GM21515 (cell line): Measurements from ENCODE around the gene MTURN.

Experiments
- ATAC-seq: cut with Tn5 transposase; IDR thresholded peaks from one replicate; pipeline ENCODE4 v1.9.1; 2021; ENCODE audit not compliant: unreplicated experiment

MTURN gene

GRCh38 chr7:30135301-30136116, 723 bp downstream of the MTURN start:
- ATAC-seq, result peak; percentile 32

DNA sequence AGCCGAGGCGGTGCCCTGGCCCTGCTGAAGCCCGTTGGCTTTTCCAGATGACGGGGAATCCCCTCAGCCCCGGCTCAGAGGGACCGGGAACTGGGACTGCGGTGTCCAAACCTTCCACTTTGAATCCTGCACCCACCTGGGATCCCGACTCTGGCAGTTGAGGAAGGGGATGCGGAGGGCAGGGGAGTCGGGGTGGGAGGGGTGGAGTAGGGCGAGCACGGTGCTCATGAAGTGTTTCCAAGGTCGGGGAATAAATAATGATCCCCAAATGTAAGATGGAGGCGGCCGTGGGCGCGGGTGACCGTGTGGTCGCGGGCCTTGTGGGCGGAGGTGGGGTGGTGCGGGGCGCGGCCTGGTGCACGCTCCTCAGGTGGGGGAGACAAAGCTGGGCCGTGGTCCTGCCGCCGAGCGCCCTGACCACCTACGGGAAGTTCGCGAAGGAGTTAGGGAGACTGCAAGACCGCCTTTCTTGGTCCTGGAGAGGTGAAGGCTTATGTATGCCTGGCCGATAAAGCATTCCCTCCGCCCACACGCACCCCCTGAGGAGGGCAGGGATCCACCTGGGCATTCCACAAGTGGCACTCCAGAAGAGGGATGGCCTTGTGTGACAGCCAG, 1.4 kb downstream of the MTURN start:
- ATAC-seq, result no peak

- no peak for ATAC-seq
Observed at GRCh38 chr7:30136743-30137485, 2.1 kb downstream of the MTURN start.

DNA sequence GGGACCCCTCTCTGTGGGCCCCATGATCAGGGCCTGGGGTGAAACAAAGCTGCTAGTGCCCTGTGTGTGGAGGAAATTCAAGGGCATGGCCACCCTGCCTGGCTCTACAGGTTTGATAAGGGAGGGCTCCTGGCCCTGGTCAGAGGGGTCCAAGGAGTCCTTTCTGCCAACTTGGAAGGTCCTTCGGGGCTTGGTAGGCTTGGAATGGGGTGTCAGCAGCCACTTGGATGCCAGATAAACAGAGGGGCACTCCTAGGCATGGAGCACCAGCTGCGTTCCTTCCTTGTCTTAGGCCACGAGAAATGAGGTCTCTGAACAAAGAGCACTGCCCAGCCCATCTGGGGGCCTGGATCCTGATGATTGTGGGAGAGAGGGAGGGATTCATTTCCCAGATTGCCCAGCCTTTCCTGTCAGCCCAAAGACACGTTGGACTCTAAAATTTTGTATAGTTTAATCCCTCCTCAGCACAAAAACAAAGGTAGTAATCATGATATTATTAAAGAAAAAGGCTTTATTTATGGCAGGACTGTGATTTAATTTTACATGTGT, 5.1 kb downstream of the MTURN start:
- no peak for ATAC-seq

- ATAC-seq, result no peak
Observed at GRCh38 chr7:30140456-30140855, 5.7 kb downstream of the MTURN start.

DNA sequence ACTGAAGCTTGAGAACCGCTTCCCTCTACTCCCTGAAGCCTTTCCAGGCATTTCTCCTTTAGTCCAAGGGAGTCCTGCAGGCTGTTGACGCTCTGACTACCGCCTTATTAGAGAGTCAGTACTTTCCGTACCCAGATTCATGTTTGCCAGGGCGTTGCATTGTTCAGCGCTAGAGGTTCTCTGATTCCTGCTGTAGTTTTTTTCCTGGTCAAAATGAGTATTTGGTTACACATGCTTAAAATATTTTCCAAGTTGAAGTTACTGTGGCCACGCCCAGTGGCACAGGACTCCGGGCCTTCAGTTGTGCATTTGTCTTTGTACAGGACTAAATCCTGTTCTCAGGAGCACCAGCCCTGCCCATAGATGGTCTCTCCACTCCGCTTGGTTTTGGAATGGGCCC, 7.9 kb downstream of the MTURN start:
- ATAC-seq, result no peak

DNA sequence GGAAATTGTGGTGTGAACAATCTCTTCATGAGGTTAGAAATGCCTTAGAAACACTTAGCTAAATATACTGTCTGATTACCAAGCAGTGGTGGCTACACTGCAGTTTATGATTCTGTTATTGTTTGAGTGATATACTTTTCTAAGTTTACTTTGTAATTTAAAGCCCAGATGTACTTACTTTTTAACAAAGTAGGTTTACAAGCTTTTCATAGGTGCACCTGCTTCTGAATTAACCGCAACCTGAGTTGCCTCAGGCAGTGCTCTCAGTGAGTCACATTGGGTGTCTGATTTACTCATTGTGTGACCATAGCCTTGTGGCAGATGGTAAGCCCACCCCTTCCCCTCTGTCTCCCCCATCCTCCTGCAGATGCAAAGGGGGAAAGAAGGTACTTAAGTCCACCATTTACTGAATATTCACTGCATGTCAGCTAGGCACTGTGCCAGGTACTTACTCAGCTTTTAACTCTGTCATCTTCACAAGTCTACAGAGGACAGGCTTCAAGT, 9.0 kb downstream of the MTURN start:
- ATAC-seq, result no peak

GRCh38 chr7:30144657-30145306, 10.0 kb downstream of the MTURN start:
- ATAC-seq, result no peak

GRCh38 chr7:30145426-30145970, 10.7 kb downstream of the MTURN start:
- no peak for ATAC-seq

- no peak for ATAC-seq
Observed at GRCh38 chr7:30146127-30146612, 11.4 kb downstream of the MTURN start.

GRCh38 chr7:30147223-30147622, 12.4 kb downstream of the MTURN start:
- ATAC-seq, result no peak

DNA sequence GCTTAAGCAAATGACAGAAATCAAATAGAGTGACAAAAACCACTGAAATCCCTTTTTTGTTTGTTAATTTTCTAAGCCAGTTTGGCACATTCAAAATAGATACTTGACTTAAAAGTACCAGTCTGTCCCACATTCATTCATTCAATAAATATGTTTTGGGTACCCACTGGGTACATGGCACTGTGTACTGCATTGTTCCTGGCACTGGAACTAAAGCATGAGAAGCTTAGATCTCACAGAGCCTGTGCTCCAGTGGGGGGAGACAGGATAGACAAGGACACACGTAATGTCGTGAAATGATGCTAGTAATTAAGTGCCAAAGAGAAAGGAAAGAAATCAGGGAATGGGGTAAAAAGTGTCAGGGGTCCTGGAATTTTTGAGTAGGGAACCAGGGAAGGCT, 13.0 kb downstream of the MTURN start:
- no peak for ATAC-seq

- ATAC-seq, result no peak
Observed at GRCh38 chr7:30148426-30148825, 13.6 kb downstream of the MTURN start.

- no peak for ATAC-seq
Observed at GRCh38 chr7:30148951-30149459, 14.2 kb downstream of the MTURN start.

GRCh38 chr7:30149640-30150272, 15.0 kb downstream of the MTURN start:
- no peak for ATAC-seq

DNA sequence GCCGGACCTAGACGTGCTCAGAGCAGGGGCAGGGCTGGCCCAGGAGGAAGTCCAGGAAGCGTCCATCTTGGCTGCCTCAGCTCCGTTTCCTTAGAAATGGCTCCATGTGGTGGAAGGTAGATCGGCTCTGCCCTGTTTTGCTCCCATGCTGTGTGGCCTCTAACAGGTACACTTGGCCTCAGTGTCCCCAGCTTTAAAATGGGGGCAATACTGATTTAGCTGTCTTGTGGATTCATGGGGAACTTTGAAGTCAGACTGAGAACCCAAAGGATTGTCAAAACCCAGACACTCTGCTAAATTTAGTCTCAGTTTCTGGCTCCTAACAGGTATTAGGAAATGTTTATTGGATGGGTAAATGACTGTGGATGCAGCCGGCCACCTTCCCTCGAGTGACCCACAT, 15.9 kb downstream of the MTURN start:
- no peak for ATAC-seq

GRCh38 chr7:30154111-30154587, 19.4 kb downstream of the MTURN start:
- no peak for ATAC-seq

GRCh38 chr7:30155481-30155880, 20.7 kb downstream of the MTURN start:
- no peak for ATAC-seq

DNA sequence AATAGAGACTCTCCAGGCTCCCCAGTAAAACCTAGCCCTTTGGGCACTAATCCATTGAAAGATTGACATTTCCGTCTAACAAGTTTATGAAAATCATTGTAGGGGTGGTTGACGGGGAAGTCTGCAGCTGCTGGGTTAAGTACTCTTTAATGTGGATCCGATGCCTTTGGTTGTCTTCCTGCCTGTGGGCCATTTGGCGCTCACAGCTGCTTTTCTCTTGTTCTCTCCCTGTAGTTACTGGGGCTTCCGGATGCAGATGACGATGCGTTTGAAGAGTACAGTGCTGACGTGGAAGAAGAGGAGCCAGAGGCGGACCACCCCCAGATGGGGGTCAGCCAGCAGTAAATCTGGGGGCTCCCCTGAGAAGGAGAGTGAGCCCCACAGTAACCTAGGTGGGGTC, 22.4 kb downstream of the MTURN start:
- ATAC-seq, result no peak

DNA sequence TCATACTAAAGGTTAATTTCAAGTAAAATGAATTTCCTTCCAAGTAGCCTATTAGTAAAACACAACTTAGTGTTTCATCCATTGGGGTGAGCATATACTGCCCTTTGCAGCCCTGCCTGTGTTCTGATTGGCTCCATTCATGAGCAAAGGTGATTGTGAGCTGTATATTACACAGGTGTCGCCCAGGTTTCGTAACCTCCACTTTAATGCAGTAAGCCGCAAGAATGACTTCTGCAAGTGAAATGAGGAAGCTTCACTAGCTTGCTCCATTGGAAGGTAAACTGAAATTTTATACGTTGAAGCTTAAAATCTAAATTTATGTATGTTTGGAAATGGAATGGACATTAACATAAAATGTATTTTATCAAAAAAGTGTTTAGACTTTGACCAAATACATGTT, 24.4 kb downstream of the MTURN start:
- ATAC-seq, result peak; percentile 39
